Measurements from ENCODE around the gene USP25.

- no peak for TF ChIP-seq CTCF (IDR thresholded peaks at IDR 0.05)
- TF ChIP-seq ZFX (IDR thresholded peaks at IDR 0.05; ENCODE audit: borderline replicate concordance), result no peak
These were observed 39.1 kb downstream of the USP25 start for GRCh38 chr21:15768853-15769252.

Measured in 22Rv1 (cell line).